Measurements from ENCODE around the gene UHRF1. TPM values are rescaled to one million over a fixed set of nuclear protein-coding genes. Genes with fewer than 3 reads are reported as not detected.
"Not testable (repeated sequence)": the region's sequence is repeated elsewhere in the genome, so short reads cannot be mapped to it uniquely, and the experiment has no call there.

The UHRF1 gene
- polyA plus RNA-seq, 1 experiment: 10.3 TPM

DNA sequence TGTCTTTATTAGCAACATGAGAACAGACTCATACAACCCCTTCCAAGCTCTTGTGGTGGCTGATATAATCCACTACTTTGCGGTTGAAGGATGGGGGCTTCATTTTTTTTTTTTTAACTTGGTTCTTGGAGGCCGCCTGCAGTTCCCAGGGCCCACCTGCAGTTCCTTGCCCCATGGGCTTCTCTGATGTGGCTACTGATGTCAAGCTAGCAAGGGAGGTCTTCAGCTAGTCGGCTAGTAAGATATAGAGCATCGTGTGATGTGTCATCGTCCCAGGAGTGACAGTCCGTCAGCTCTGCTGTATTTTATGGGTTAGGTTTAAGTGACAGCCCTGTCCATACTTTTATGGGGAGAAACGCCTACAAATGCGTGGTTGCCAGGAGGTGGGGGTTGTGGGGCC lies 26.1 kb downstream of the UHRF1 start:
- ChIA-PET CTCF (interaction anchor here (0.5 kb wide), 1 partner anchor 104 kb away, joined by 3 read pairs; no protein-coding TSS in a partner anchor), POLR2A (no interaction called here)

GRCh38 chr19:4937060-4937459 lies 27.8 kb downstream of the UHRF1 start:
- Histone ChIP-seq H3K27me3 (ENCODE audit: control insufficient read depth, insufficient read depth, low read length) (no peaks in the 10 kb centered on the region), H3K4me3 (ENCODE audit: low read depth, low read length) (no peak overlapping the region), H3K36me3 (ENCODE audit: control insufficient read depth, insufficient read depth, low read length) (peaks cover 6% of the 10 kb centered on the region)
- DNase-seq (ENCODE audit: low read depth): no peak
- TF ChIP-seq CTCF (IDR thresholded peaks at IDR 0.05; ENCODE audit: insufficient read depth, low read depth, low read length): no peak
- ChIA-PET POLR2A (no interaction called here), CTCF (interaction anchor here (1.1 kb wide), 1 partner anchor 64 kb away, joined by 3 read pairs; no protein-coding TSS in a partner anchor)

More for the DNA sequence above, 26.1 kb downstream of the UHRF1 start:
- no peaks in the 10 kb centered on the region for H3K27me3 ChIP-seq (ENCODE audit: control insufficient read depth, insufficient read depth, low read length)
- no peak for DNase-seq (ENCODE audit: low read depth)
- no peak for TF ChIP-seq CTCF (IDR thresholded peaks at IDR 0.05; ENCODE audit: insufficient read depth, low read depth, low read length)
- H3K36me3 ChIP-seq (ENCODE audit: control insufficient read depth, insufficient read depth, low read length): peaks cover 7% of the 10 kb centered on the region
- no peak overlapping the region for H3K4me3 ChIP-seq (ENCODE audit: low read depth, low read length)

DNA sequence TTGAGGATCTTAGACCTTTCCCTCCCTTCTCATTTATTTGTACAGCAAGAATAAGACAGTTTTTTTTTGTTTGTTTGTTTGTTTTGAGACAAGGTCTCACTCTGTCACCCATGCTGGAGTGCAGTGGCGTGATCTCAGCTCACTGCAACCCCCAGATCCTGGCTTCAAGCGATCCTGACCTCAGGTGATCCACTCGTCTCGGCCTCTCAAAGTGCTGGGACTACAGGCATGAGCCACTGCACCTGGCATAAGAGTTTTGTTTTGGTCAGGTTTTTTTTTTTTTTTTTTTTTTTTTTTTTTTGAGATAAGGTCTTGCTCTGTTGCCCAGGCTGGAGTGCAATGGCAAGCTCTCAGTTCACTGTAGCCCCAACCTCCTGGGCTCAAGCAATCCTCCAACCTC lies 29.2 kb downstream of the UHRF1 start:
- ChIA-PET POLR2A (interaction anchor here (0.6 kb wide), 1 partner anchor 86 kb away, joined by 3 read pairs; no protein-coding TSS in a partner anchor), CTCF (interaction anchor here (0.6 to 1.1 kb wide), 2 partner anchors 32 to 92 kb away, joined by 3 read pairs; no protein-coding TSS in a partner anchor)

GRCh38 chr19:4939466-4939865 lies 30.2 kb downstream of the UHRF1 start:
- DNase-seq (ENCODE audit: low read depth): no peak
- CTCF ChIA-PET: interaction anchor here (1.2 kb wide), 1 partner anchor 92 kb away, joined by 3 read pairs; no protein-coding TSS in a partner anchor
- Histone ChIP-seq H3K27me3 (ENCODE audit: control insufficient read depth, insufficient read depth, low read length) (no peaks in the 10 kb centered on the region), H3K4me3 (ENCODE audit: low read depth, low read length) (no peak overlapping the region), H3K36me3 (ENCODE audit: control insufficient read depth, insufficient read depth, low read length) (peaks cover 2% of the 10 kb centered on the region)
- POLR2A ChIA-PET: no interaction called here
- TF ChIP-seq CTCF (IDR thresholded peaks at IDR 0.05; ENCODE audit: insufficient read depth, low read depth, low read length): no peak

More for the DNA sequence above, 29.2 kb downstream of the UHRF1 start:
- DNase-seq (ENCODE audit: low read depth); H3K27me3 ChIP-seq (ENCODE audit: control insufficient read depth, insufficient read depth, low read length); H3K4me3 ChIP-seq (ENCODE audit: low read depth, low read length); H3K36me3 ChIP-seq (ENCODE audit: control insufficient read depth, insufficient read depth, low read length): not testable (repeated sequence)

GRCh38 chr19:4941638-4942169 lies 32.4 kb downstream of the UHRF1 start:
- POLR2A ChIA-PET; H3K4me3 ChIP-seq (ENCODE audit: low read depth, low read length); H3K27me3 ChIP-seq (ENCODE audit: control insufficient read depth, insufficient read depth, low read length); H3K36me3 ChIP-seq (ENCODE audit: control insufficient read depth, insufficient read depth, low read length); DNase-seq (ENCODE audit: low read depth): not testable (repeated sequence)
- CTCF ChIA-PET: interaction anchor here (1.2 to 1.5 kb wide), 2 partner anchors 15 to 26 kb away, joined by 3 to 4 read pairs; no protein-coding TSS in a partner anchor

DNA sequence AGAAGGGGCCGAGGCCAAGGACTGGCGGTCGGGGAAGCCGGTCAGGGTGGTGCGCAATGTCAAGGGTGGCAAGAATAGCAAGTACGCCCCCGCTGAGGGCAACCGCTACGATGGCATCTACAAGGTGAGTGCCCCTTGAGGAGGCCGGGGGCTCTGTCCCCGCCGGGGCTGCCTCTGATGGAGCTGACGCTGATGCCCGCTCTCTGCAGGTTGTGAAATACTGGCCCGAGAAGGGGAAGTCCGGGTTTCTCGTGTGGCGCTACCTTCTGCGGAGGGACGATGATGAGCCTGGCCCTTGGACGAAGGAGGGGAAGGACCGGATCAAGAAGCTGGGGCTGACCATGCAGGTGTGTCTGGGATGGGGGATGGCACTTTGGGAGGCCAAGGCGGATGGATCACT lies 41.3 kb downstream of the UHRF1 start:
- CTCF ChIA-PET; POLR2A ChIA-PET; DNase-seq (ENCODE audit: low read depth); H3K4me3 ChIP-seq (ENCODE audit: low read depth, low read length); H3K27me3 ChIP-seq (ENCODE audit: control insufficient read depth, insufficient read depth, low read length); H3K36me3 ChIP-seq (ENCODE audit: control insufficient read depth, insufficient read depth, low read length): not testable (repeated sequence)

GRCh38 chr19:4951656-4952055 lies 42.4 kb downstream of the UHRF1 start:
- Histone ChIP-seq H3K27me3 (ENCODE audit: control insufficient read depth, insufficient read depth, low read length) (no peaks in the 10 kb centered on the region), H3K4me3 (ENCODE audit: low read depth, low read length) (no peak overlapping the region), H3K36me3 (ENCODE audit: control insufficient read depth, insufficient read depth, low read length) (peaks cover 4% of the 10 kb centered on the region)
- TF ChIP-seq CTCF (IDR thresholded peaks at IDR 0.05; ENCODE audit: insufficient read depth, low read depth, low read length): no peak
- ChIA-PET CTCF (no interaction called here), POLR2A (no interaction called here)
- DNase-seq (ENCODE audit: low read depth): no peak

Data from BJ (cell line).